Cerebellar cortex (tissue), 1 donor: ENCODE measurements around the gene MVB12B.

ENCODE experiments used
- DNase-seq: peaks from one replicate; pipeline ENCODE4 v3.0.0-alpha.2; 2015; ENCODE audit warnings: low spot score

MVB12B gene

GRCh38 chr9:126361810-126362238, 35.2 kb downstream of the MVB12B start:
- no peak for DNase-seq

GRCh38 chr9:126363250-126363649, 36.6 kb downstream of the MVB12B start:
- DNase-seq: no peak

- no peak for DNase-seq
Measured at GRCh38 chr9:126363847-126364671, 37.4 kb downstream of the MVB12B start.

- DNase-seq: no peak
Measured at GRCh38 chr9:126365780-126366179, 39.2 kb downstream of the MVB12B start.

GRCh38 chr9:126366366-126367011, 39.9 kb downstream of the MVB12B start:
- DNase-seq: peak; percentile 25

- no peak for DNase-seq
Measured at GRCh38 chr9:126367139-126367538, 40.5 kb downstream of the MVB12B start.

- DNase-seq: no peak
Measured at GRCh38 chr9:126367616-126368015, 41.0 kb downstream of the MVB12B start.

- DNase-seq: no peak
Measured at GRCh38 chr9:126368020-126368419, 41.4 kb downstream of the MVB12B start.

- DNase-seq: peak; percentile 40
Measured at GRCh38 chr9:126371007-126371870, 44.6 kb downstream of the MVB12B start.

- no peak for DNase-seq
Measured at GRCh38 chr9:126372716-126373115, 46.1 kb downstream of the MVB12B start.

GRCh38 chr9:126373241-126373640, 46.6 kb downstream of the MVB12B start:
- no peak for DNase-seq

- no peak for DNase-seq
Measured at GRCh38 chr9:126374366-126374781, 47.7 kb downstream of the MVB12B start.

- no peak for DNase-seq
Measured at GRCh38 chr9:126375386-126375785, 48.8 kb downstream of the MVB12B start.

- DNase-seq: no peak
Measured at GRCh38 chr9:126376311-126377175, 49.9 kb downstream of the MVB12B start.

- DNase-seq: no peak
Measured at GRCh38 chr9:126377176-126377509, 50.5 kb downstream of the MVB12B start.

- DNase-seq: no peak
Measured at GRCh38 chr9:126377536-126377935, 50.9 kb downstream of the MVB12B start.

- no peak for DNase-seq
Measured at GRCh38 chr9:126378761-126379160, 52.1 kb downstream of the MVB12B start.

GRCh38 chr9:126379661-126380360, 53.2 kb downstream of the MVB12B start:
- DNase-seq: no peak

- DNase-seq: no peak
Measured at GRCh38 chr9:126380447-126380846, 53.8 kb downstream of the MVB12B start.

GRCh38 chr9:126381195-126381594, 54.6 kb downstream of the MVB12B start:
- no peak for DNase-seq
